ENCODE data around the gene CTAG2. TPM values are rescaled to one million over a fixed set of nuclear protein-coding genes. Genes with fewer than 3 reads are reported as not detected.
"Not testable (repeated sequence)": the region's sequence is repeated elsewhere in the genome, so short reads cannot be mapped to it uniquely, and the experiment has no call there.

CTAG2 gene
- total RNA-seq, 1 donor from 2014 or later = not detected

GRCh38 chrX:154633661-154634060 lies 19.7 kb downstream of the CTAG2 start:
- not testable (repeated sequence) for H3K4me3 ChIP-seq (ENCODE audit: low read depth, low read length); DNase-seq (ENCODE audit: low read depth)

DNA sequence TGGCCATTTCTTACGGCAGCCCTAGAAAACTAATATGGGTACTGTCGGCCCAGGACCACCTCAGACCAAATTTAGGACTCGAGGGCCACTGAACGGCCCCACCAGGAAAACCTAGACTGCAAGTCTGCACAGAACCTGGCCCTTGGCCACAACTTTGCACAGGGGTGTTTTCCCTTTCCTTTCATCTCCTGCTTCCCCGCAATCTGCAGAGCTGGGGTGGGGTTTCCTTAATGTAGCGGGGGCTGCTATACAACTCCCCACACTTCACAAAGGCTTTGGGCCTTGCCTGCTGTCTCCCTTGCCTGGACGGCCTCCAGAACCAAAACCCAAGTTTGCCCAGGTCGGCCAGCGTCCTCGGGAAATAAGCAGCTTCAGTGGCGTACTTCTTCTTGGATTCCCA lies 22.4 kb downstream of the CTAG2 start:
- not testable (repeated sequence) for H3K4me3 ChIP-seq (ENCODE audit: low read depth, low read length); DNase-seq (ENCODE audit: low read depth)

DNA sequence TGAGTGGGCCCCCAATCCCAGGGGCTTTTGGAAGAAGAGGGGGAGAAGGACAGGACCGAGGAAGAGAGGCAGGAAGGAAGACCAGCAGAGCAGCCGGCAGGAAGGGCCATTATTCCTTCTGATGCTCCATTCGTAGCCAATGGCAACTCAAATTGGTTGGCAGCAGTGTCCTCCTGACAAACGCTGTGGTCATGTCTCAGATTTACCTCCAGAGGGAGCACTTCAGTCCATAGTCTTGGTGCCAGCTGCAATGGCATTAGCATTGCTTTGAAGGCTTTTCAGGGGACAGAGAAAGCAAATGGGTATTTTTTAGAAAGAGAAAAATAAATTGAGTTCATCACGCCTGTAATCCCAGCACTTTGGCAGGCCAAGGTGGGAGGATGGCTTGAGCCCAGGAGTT lies 24.4 kb downstream of the CTAG2 start:
- not testable (repeated sequence) for H3K4me3 ChIP-seq (ENCODE audit: low read depth, low read length); DNase-seq (ENCODE audit: low read depth)

GRCh38 chrX:154620767-154621414 lies 32.5 kb downstream of the CTAG2 start:
- H3K4me3 ChIP-seq (ENCODE audit: low read depth, low read length); DNase-seq (ENCODE audit: low read depth): not testable (repeated sequence)

DNA sequence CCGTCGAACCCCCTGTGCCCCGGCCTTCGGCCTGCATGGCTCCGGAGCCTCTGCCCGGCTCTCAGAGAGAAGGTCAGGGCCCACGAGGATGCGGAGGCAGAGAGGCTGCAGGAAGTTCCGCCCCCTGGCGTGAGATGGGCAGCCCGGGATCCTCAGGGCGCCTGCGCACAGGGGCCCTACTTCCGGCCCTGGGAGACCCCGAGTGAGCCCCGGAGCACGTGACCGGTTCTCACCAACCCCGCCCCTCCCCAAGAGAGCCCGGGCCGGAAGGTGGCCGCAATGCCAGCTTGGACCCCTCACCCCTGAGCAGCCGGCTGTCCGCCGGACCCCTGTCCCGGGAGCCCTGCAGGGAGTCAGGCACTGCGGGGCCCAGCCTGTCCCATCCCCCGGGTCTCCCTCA lies 34.2 kb downstream of the CTAG2 start, which contains the start of gene CTAG1B:
Gene CTAG1B, minus strand, starts transcription at position 101 of the 400 bp plus-strand sequence. Its CDS starts 64 bp downstream, at position 37.
- not testable (repeated sequence) for DNase-seq (ENCODE audit: low read depth); H3K4me3 ChIP-seq (ENCODE audit: low read depth, low read length)

DNA sequence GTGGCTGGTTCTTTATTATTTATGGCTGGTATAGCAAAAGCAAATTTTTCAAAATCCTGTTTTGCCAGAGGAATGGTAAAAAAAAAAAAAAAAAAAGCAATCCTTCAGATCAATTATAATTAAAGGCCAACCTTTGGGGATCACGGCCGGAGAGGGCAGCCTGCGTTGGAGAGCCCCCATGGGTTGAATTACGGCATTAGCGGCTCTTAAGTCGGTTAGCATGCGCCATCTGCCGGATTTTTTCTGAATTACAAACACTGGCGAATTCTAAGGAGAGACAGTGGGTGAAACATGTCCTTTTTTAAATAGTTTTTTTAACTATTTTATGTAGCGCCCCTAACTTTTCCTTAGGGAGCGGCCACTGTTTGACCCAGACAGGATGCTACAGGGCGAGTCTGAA lies 39.8 kb downstream of the CTAG2 start:
- DNase-seq (ENCODE audit: low read depth); H3K4me3 ChIP-seq (ENCODE audit: low read depth, low read length): not testable (repeated sequence)

DNA sequence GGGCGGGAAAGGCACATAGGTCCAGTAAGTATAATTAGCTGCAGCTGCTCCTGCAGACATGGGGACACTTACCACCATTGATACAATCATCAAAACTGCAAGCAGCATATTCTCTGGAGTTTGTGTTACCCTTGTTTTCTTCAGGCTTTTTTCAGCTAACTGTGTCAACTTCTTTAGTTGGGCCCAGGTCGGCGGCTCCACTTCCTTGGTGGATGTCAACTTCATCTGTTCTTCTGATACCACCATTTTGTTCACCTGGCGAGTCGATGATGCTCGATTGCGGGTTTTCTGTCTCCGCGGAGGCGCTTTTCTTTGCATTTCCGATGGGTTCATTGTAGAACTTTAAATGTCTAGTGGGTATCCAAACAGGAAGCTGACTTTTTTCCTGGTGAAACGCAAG lies 42.2 kb downstream of the CTAG2 start:
- not testable (repeated sequence) for H3K4me3 ChIP-seq (ENCODE audit: low read depth, low read length); DNase-seq (ENCODE audit: low read depth)

DNA sequence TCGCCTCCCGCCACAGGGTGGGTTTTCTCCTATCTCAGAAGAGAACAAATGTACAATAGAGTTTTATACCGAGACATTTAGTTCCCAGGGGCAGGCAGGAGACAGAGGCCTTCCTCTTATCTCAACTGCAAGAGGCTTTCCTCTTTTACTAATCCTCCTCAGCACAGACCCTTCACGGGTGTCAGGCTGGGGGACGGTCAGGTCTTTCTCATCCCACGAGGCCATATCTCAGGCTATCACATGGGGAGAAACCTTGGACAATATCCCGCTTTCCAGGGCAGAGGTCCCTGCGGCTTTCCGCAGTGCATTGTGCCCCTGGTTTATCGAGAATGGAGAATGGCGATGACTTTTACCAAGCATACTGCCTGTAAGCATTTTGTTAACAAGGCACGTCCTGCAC lies 44.6 kb downstream of the CTAG2 start:
- not testable (repeated sequence) for DNase-seq (ENCODE audit: low read depth); H3K4me3 ChIP-seq (ENCODE audit: low read depth, low read length)

- DNase-seq (ENCODE audit: low read depth); H3K4me3 ChIP-seq (ENCODE audit: low read depth, low read length): not testable (repeated sequence)
Measured at GRCh38 chrX:154607976-154608375, 45.4 kb downstream of the CTAG2 start.

- no peak for DNase-seq (ENCODE audit: low read depth)
- no peak overlapping the region for H3K4me3 ChIP-seq (ENCODE audit: low read depth, low read length)
- TF ChIP-seq, protein P1, sequence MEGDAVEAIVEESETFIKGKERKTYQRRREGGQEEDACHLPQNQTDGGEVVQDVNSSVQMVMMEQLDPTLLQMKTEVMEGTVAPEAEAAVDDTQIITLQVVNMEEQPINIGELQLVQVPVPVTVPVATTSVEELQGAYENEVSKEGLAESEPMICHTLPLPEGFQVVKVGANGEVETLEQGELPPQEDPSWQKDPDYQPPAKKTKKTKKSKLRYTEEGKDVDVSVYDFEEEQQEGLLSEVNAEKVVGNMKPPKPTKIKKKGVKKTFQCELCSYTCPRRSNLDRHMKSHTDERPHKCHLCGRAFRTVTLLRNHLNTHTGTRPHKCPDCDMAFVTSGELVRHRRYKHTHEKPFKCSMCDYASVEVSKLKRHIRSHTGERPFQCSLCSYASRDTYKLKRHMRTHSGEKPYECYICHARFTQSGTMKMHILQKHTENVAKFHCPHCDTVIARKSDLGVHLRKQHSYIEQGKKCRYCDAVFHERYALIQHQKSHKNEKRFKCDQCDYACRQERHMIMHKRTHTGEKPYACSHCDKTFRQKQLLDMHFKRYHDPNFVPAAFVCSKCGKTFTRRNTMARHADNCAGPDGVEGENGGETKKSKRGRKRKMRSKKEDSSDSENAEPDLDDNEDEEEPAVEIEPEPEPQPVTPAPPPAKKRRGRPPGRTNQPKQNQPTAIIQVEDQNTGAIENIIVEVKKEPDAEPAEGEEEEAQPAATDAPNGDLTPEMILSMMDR (conservative IDR thresholded peaks at IDR 0.05; ENCODE audit: low read depth, low read length) = no peak
Measured at GRCh38 chrX:154607370-154607769, 46.0 kb downstream of the CTAG2 start.

- DNase-seq (ENCODE audit: low read depth) = no peak
- no peak overlapping the region for H3K4me3 ChIP-seq (ENCODE audit: low read depth, low read length)
- TF ChIP-seq, protein P1 (conservative IDR thresholded peaks at IDR 0.05; ENCODE audit: low read depth, low read length) = no peak
Measured at GRCh38 chrX:154605566-154605965, 47.8 kb downstream of the CTAG2 start.

GRCh38 chrX:154603438-154604430 lies 49.6 kb downstream of the CTAG2 start:
- TF ChIP-seq, protein P1 (conservative IDR thresholded peaks at IDR 0.05; ENCODE audit: low read depth, low read length) = no peak
- peak; percentile 32 for DNase-seq (ENCODE audit: low read depth)
- no peak overlapping the region for H3K4me3 ChIP-seq (ENCODE audit: low read depth, low read length)
